HG03196 (cell line): ENCODE results near the gene FGF1.

Experiments
- ATAC-seq: cut with Tn5 transposase; IDR thresholded peaks from one replicate; pipeline ENCODE4 v1.9.1; 2021; ENCODE audit not compliant: unreplicated experiment

The FGF1 gene

DNA sequence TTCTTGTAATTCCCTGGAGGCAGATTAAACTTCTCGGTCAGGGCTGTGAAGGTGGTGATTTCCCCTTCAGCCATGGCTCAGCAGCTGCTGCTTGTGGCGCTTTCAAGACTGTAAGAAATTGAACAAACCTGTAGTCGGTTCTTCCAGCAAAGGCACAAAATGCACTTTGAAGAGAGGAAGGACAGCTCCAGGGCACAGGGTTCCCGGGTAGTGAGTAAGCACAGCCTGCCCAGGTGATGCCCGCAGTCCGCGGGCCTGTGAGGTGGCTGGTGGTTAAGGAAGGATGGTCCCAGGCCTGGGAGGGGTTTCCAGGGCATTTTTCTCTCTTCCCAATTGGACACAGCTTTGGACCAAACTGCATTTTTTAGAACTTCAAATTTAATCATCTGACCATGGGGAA is 71.8 kb downstream of the FGF1 start:
- no peak for ATAC-seq

DNA sequence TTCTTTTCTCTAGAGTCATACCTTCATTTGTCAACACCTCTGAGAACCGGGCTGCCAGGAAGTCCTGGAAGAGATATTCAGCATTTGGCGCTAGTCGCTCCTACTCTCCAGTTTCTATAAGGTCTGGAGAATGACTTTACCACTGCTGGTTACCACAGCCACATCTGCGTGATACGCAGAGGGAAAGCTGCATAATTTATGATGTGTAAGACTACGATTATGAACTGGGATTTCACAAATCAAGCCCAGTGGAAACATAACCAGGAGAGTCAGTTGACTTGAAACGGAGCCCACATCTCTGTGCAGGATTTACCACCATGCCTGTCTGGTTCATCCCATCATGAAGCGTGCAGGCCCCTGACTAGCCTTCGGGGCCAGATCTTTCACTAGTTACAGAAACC is 72.6 kb downstream of the FGF1 start:
- ATAC-seq = no peak

DNA sequence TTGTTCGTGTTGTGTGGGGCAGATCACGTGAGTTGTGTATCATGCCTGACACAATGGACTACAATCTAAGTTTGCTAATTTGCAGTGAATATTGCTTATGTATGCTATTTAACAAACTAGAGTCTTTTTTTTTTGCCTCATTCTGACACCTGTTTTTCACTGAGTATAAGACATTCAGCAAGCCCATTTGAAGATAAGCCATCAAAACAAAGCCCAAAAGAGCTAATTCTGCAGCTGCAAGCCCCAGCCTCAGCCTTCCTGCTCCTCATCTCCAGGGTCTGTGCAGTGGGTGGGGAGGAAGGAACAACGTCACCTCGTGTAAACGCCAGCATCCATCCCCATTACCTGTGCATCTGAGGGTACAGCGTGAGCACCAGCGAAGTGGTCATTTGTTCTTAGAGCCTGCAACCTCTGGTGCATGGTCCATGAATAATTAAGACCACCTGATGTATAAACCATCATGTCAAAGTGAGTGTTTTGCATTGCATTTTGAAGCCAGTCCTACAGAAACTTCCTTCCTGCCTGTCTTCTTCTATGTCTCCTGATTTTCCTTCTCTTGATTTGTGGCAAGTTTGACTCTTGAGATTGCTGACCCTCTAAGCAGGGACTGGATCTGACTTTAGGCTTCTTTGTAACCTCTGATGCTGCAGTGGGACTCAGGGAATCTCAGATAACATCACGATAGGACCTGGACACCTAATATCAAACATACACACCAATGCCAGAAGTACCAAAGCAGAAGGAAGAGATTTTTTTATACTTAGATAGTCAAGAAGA is 73.2 kb downstream of the FGF1 start:
- ATAC-seq = no peak

DNA sequence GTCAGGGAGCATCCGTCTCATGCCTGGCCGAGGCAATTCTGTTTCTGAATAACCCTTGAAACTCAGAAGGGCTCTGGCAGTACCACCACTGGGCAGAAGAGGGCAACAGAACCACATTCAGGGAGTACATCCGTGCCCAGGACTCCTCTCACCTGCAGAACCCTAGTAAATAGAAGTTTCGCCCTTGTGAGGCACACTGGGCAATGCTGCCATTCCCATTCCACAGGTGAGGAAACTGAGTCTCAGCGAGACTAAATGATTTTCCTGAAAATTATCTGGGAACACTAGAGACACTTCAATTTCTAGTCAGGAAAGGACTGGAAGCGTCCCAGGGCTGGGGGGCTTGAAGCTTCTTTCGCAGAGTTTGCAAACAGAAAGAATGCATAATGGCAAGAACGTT is 74.7 kb downstream of the FGF1 start:
- no peak for ATAC-seq

DNA sequence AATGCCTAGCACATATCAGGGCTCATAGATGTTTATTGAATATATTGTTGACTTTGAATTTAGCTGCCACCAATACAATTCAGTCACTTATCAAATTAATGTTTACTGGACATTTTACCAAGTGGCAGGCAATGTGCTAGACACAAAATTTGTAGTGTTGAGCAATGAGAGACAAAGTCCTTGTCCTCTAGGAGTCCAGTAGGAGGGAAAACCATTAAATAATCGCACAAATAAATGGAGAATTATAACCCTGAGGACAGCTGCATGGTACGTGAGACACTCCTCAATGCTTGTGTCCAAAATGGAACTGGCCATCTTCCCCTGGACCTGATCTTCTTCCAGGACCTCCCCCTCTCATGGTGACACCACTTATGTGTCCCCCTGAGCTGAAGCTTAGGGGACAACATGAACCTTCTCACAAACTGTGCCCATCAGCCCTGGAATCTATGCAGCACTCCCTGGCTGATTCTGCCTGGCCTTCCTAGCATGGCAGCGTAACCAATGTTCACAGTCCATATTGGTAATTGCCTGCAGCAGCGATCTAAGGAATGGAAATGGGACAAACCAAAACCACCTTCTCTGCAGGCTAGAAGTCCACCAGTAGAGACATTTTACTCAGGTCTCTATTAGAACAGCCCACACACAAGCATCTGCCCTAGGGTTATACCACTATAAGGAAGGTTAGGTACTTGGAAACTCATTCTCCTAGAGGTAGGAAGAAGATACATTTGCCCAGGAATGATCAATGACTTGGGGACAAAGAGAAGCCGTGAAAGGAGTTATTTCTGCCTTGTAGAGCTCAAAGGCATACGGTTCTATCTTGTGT is 75.5 kb downstream of the FGF1 start:
- ATAC-seq = no peak

DNA sequence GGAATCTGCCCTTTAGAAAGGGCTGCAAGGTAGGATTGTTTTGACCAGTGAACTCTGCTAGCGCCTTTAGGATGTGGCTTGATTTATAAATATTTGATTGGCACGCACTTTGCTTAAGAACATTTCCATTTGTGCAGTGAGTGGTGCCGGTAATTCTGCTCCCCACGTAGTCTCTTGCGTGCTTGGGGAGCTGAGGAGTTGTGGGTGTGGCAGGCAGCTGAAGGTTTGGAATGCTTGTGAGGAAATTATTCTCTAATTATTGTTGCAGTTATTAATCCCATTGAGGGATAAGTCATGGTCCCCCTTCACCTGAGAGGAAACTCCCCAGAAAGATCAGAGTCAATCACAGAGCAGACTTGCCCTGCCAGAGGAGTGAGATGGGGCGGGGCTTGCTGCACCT is 76.7 kb downstream of the FGF1 start:
- no peak for ATAC-seq

DNA sequence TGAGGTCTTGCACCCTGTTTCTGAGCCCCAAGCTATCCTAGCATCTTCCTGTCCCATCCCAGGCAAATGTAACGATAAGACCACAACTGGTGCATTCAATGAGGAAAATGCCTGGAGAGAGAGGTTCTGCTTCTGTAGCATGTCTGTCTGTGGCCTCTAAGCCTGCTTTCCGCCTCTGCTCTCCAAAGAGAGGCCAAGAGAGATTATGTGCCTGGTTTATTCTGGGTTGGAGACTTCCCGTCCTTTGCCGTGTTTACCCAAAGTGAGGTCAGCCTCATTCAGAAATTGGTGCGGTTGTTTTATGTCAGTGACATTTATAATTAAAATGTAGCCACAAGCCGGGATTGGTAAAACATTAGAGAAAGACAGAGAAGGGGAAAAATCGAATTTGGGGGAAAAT is 77.8 kb downstream of the FGF1 start:
- ATAC-seq = no peak

DNA sequence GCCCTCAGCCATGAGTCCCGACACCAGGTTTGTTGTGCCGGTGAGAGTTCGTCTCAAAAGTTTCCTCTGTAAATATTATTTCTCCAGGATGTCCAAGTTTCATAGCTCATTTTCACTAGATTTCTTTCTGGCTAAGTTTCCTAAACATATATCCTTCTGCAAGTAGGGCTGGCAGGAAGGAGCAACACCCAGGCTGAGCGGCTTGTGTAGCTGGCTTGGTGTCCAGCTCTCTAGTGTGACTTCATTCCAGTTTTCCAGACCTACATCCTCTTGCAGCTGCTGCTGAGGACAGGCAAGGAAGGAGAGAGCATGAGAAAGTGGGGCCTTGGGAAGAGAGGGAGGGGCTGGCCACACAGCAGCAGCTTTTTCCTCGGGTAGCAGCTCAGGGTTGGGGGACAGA is 80.3 kb downstream of the FGF1 start:
- no peak for ATAC-seq

DNA sequence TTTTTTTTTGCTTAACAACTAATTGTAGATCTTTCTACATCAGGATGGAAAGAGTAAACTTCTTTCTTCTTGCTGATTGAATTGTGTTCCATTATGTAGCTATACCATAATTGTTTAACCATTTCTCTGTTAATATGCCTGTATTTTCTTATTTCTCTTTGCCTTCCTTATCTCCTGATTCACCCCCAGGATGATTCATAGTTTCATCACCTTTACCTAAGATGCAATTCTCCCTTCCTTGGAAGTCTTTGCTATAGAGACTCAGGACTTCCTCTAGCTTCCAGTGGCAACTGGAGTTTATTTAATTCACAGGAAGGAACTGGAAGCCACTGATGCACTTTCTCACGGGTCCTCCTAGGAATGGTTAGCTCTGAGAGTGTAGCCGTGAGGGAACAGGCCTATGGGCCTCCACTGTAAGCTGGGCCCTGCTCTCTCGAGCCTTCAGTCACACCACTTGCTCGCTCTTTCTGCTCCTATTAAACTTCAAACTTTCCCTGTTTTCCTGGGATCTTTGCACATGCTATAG is 83.1 kb downstream of the FGF1 start:
- no peak for ATAC-seq

DNA sequence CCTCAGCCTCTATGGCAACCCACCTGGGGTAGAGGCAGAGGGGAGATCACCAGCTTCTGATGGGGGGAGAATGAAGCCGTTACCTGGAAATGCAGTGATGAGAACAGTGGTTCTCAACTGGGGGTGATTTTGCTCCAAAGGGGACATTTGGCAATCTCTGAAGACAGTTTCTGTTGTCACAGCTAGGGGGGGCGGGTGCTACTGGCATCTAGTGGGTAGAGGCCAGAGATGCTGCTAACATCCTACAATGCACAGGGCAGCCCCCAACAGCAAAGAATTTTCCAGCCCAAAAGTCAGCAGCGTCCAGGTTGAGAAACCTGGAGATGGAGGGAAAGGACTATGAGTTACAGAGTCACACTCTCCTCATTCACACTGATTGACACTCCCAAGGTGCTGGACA is 84.5 kb downstream of the FGF1 start:
- no peak for ATAC-seq

DNA sequence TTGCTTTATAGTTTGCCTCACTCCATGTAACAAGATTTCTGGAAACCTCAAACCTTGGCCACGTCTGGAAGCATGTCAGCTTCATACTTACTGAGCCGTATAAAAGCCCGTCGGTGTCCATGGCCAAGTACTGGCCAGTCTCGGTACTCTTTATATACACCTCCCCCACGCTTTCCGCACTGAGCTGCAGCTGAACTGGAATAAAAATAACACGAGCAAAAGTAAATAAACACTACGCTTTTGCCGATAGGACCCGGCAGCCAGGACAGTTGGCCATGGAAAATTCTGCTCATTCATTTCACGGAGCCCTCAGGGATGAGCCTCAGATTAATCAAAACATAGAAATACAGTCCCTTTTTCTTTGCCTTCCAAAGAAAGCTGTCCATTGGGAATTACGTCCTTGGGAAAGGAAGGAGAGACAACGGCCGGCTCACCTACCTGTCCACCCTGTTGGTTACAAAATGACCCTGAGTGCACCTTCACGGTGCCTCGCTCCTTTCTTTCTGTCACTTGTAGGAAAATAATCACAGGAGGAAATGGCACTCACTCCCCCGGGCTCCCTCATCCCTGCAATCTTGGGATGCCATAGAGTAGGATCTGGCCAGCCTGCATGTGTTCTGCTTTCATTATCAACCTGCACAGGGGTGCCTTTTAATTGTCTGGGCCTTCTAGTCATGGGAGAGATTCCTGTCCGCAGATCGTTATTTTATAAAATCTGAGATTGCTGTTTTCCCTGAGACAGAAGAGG is 85.1 kb downstream of the FGF1 start:
- ATAC-seq = no peak

DNA sequence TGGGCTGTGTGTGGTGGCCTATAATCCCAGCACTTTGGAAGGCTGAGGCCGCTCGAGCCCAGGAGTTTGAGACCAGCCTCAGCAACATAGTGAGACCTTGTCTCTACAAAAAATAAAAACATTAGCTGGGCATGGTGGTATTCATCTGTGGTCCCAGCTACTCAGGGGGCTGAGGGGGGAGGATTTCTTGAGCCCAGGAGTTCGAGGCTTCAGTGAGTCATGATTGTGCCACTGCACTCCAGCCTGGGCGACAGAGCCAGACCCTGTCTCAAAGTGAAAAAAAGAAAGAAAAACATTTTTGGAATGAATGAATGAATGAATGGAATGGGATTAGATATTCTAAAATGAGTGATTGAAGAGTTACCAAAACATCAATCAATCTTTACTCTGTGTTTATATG is 85.8 kb downstream of the FGF1 start:
- ATAC-seq = no peak

DNA sequence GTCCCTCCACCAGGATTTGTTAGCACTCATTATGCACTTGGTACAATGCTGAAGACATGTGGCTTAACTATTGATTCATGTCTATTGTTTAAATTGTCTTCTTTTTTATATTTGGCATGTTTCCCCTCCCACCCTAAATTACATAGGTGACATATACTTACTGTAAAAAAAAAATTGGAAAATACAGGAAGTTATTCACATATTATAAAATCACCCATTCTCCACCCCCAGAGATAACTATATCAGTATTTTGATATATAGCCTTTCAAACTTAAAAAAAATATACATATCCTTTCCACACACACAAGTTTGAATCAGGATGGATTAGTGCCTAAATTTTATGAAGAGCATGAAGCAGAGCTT is 87.6 kb downstream of the FGF1 start:
- ATAC-seq = no peak

DNA sequence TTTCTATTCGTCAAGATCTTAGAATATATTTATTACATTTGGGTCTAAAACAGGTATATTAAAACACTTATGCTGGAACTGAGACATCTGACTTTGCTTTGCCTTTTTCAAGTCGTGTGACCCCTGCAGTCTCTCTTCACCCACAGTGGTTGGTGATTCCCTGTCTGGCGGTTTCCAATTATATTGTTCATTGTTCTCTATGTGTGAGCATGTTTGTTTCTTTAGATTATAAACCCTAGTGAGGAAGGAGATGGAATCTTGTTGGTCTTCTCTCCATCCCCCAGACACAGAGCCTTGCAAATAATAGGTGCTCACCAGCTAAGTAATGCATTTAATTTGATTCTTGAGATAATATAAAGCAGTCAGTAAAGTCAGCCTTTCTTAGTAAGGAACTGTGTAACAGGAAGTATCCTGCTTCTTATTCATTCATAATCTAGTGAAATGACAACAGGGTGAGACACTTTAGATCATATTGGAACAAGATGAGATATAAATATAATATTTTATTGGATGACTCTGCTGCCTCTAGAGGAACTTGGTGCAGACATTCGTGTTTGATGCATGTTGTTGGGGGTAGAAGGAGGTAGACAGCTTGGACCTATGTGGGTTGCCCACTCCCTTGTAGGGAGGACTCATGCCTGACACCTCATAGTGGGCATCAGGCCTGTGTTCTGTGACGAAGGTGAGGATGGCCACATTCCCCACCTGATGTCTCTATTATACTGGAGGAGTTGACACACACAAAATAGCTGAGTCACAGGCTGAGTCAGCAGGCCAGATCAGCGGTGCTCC is 88.1 kb downstream of the FGF1 start:
- no peak for ATAC-seq

DNA sequence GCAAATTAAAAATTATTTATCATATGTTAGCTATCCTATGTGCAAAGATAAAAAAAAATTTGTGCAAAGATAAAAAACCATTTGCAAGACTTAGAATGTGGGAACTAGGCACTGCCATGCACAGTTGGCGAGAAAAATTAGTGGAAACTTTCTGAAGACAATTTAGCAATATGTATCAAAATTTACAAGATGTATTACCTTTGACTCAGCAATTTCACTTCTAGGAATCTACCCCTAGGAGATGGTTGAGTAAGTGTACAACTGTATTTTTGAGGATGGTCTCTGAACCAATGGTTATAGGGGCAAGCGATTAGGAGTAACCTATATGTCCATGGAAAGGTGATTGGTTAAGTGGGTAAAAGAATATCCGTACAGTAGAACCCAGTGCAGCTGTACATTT is 88.9 kb downstream of the FGF1 start:
- ATAC-seq = no peak

DNA sequence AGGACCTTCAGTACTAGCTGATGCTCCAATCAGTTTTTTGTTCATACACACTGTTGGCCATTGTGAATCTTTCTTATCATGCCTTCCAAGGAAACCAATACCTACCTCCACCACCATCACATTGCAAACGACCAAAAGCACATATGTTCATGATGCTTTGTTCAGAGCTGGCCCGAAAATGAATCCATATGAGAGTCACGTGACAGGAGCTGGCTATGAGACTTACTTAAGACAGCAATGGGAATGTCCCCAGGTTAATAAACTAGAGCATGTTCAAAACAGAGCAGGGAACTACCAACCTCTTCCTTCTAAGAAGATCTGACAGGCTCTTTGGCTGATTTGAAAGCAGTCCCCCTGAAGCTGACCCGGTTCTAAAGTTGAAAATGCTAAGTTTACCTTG is 93.5 kb downstream of the FGF1 start:
- no peak for ATAC-seq

DNA sequence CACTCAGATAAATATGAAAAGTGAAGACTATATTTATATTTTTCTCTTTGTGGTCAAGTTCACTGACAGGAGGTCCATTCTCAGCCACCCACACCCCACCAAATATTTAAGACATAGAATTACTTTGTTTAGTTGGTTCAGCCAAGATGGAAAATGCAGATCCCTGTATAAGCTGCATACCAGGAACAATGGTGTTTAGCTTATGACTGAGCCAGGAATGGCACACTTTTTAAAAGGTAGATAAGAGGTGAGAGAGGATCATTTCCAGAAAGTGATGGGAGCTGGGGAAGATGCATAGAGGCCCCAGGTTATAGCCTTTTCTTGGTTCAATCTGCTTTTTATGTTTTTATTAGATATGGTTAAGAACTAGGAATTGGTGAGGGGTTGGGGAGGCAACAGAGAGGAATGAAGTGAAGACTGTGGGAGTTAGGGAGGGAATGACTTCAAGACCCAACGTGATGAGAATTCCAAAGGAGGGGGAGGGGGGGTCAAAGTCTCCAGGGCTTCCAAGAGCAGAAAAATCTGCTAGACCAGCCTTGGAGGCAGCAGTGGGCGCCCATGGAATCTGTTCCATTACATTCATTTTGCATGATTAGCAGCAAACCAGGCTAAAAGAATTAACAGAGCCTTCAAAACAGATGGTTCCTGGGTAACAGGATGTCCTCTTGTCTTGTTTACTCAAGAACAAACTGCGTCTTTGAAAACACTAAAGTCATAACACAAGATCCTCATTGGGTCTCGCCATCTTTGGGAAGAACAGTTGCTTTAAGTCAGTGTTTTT is 95.2 kb downstream of the FGF1 start:
- no peak for ATAC-seq

DNA sequence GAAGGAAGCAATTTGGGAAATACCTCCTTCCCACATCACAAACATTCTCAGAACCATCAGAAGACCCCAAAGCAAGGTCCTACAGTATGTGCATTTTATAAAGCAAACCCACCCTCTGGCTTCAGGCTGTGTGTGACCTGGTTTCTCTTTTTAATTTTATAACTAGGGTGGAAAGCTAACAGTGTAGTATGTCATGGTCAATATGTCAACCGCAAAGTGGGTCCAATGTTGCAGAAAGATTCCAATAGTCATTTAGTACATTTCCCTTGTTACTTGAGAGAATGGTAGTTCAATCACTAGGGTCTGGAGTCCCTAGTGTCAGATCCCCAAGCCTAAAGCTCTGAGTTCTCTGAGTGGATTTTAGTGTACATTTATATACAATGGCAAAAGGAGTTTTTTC is 96.2 kb downstream of the FGF1 start:
- ATAC-seq = no peak

DNA sequence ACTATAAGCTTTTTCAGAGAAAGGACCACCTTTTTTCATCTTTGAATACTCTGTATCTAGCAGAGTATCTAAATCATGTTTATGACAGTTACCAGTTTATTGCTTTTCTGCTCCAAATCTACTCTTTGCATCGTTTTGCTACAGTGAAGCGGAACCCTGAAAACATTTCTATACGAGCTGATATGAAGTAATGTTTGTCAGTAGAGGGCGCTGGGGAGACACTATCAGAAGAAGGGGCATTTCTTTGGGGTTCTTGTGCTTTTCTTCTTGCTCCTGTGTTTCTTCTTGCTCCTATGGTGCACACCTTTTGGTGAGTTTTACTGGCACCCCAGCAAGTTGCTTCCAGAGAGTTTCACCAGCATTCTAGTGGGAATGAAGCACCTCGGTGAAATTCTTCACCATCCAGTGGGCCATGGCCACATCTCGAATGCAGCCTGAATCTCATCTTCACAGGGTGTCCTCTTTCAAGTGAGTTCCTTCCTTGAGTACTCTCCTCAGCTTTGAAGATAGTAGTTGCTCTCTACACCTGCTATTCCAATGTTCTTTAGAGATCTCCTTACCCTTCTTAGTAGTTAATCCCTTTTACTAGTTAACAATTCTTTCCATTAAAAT is 98.4 kb downstream of the FGF1 start:
- no peak for ATAC-seq

DNA sequence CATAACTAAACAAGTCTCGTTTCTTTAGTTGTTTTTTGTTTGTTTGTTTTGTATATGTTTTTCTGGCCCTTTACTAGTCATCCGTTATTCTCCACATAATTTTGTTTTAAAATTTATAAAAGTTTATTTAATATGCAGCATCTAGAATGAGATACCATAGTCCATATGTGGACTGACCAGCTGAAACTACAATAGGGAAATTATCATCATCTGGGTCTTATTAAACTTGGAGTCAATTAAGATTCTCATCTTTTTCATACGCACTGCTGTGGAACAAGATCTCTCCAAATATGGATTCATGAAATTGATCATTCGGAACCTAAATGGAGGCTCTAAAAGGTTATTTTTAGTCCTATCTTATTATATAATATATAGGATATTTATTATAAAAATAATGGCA is 99.3 kb downstream of the FGF1 start:
- no peak for ATAC-seq
